HG03378 (cell line): ENCODE results near the gene KCNG2.

Source experiments
- ATAC-seq: cut with Tn5 transposase; IDR thresholded peaks from one replicate; pipeline ENCODE4 v1.9.1; 2021; ENCODE audit warnings: mild to moderate bottlenecking, moderate library complexity; ENCODE audit not compliant: unreplicated experiment

KCNG2 gene

GRCh38 chr18:79903787-79904356 lies 106.1 kb downstream of the KCNG2 start:
- no peak for ATAC-seq

GRCh38 chr18:79904357-79905147 lies 106.8 kb downstream of the KCNG2 start:
- no peak for ATAC-seq

GRCh38 chr18:79905389-79905911 lies 107.7 kb downstream of the KCNG2 start:
- no peak for ATAC-seq

- no peak for ATAC-seq
Measured at GRCh38 chr18:79905993-79906392, 108.3 kb downstream of the KCNG2 start.

GRCh38 chr18:79906706-79907105 lies 109.0 kb downstream of the KCNG2 start:
- no peak for ATAC-seq

- no peak for ATAC-seq
Measured at GRCh38 chr18:79910563-79911343, 113.0 kb downstream of the KCNG2 start.

- no peak for ATAC-seq
Measured at GRCh38 chr18:79911344-79912270, 113.9 kb downstream of the KCNG2 start.

- ATAC-seq, result no peak
Measured at GRCh38 chr18:79912409-79912991, 114.8 kb downstream of the KCNG2 start.

GRCh38 chr18:79912994-79913831 lies 115.5 kb downstream of the KCNG2 start:
- no peak for ATAC-seq

- no peak for ATAC-seq
Measured at GRCh38 chr18:79914614-79915160, 116.9 kb downstream of the KCNG2 start.

- no peak for ATAC-seq
Measured at GRCh38 chr18:79915161-79916127, 117.7 kb downstream of the KCNG2 start.

GRCh38 chr18:79916128-79916494 lies 118.4 kb downstream of the KCNG2 start:
- ATAC-seq, result no peak

GRCh38 chr18:79916546-79917168 lies 118.9 kb downstream of the KCNG2 start:
- ATAC-seq, result no peak

GRCh38 chr18:79917169-79917852 lies 119.6 kb downstream of the KCNG2 start:
- ATAC-seq, result no peak

- ATAC-seq, result no peak
Measured at GRCh38 chr18:79917853-79918614, 120.3 kb downstream of the KCNG2 start.

- no peak for ATAC-seq
Measured at GRCh38 chr18:79918615-79919011, 120.9 kb downstream of the KCNG2 start.
